Left forelimb (tissue), 1 donor: ENCODE measurements around the gene TNFRSF12A.
"Not testable (repeated sequence)": the region's sequence is repeated elsewhere in the genome, so short reads cannot be mapped to it uniquely, and the experiment has no call there.

Experiments
- DNase-seq: peaks from one replicate; pipeline ENCODE4 v3.0.0-alpha.2; 2018; ENCODE audit warnings: low spot score

The TNFRSF12A gene

GRCh38 chr16:3049921-3050481 is 29.8 kb downstream of the TNFRSF12A start:
- DNase-seq = no peak

GRCh38 chr16:3050487-3050886 is 30.3 kb downstream of the TNFRSF12A start:
- DNase-seq = no peak

- no peak for DNase-seq
Measured at GRCh38 chr16:3051009-3051408, 30.8 kb downstream of the TNFRSF12A start.

GRCh38 chr16:3051494-3051893 is 31.3 kb downstream of the TNFRSF12A start:
- no peak for DNase-seq

- DNase-seq = not testable (repeated sequence)
Measured at GRCh38 chr16:3052571-3053329, 32.6 kb downstream of the TNFRSF12A start.

- DNase-seq = not testable (repeated sequence)
Measured at GRCh38 chr16:3053330-3053710, 33.2 kb downstream of the TNFRSF12A start.

- no peak for DNase-seq
Measured at GRCh38 chr16:3054965-3055733, 35.0 kb downstream of the TNFRSF12A start.

- not testable (repeated sequence) for DNase-seq
Measured at GRCh38 chr16:3055734-3056115, 35.6 kb downstream of the TNFRSF12A start.

GRCh38 chr16:3056336-3057180 is 36.4 kb downstream of the TNFRSF12A start:
- DNase-seq = no peak

GRCh38 chr16:3057181-3058138 is 37.3 kb downstream of the TNFRSF12A start:
- no peak for DNase-seq

GRCh38 chr16:3058139-3059030 is 38.2 kb downstream of the TNFRSF12A start:
- no peak for DNase-seq

- peak; percentile 93 for DNase-seq
Measured at GRCh38 chr16:3059041-3059722, 39.0 kb downstream of the TNFRSF12A start.

GRCh38 chr16:3059723-3060242 is 39.6 kb downstream of the TNFRSF12A start:
- no peak for DNase-seq

- no peak for DNase-seq
Measured at GRCh38 chr16:3060339-3061127, 40.4 kb downstream of the TNFRSF12A start.

GRCh38 chr16:3062553-3062952 is 42.4 kb downstream of the TNFRSF12A start:
- no peak for DNase-seq

- no peak for DNase-seq
Measured at GRCh38 chr16:3063625-3064386, 43.6 kb downstream of the TNFRSF12A start.

- DNase-seq = no peak
Measured at GRCh38 chr16:3065069-3065741, 45.0 kb downstream of the TNFRSF12A start, which contains the start of gene IL32. IL32 (plus strand) TSS chr16:3065640; CDS start chr16:3065812, 172 bp downstream.
